Sigmoid colon (tissue), 3 donors: ENCODE data around the gene NUDT2.

ENCODE experiments used
- CTCF ChIP-seq, 4 experiments: fragments of 450-650 bp in 3 of 4; fragments of 200-600 bp in 1 of 4; IDR thresholded peaks; one replicate each; pipeline ENCODE4 v1.5.1; 2016 to 2019; ENCODE audit warnings: antibody characterized with exemption in 4 of 4, mild to moderate bottlenecking in 3 of 4, moderate library complexity in 2 of 4
- POLR2A ChIP-seq, 2 donors: fragments of 450-650 bp; IDR thresholded peaks; one replicate each; pipeline ENCODE4 v1.6.1; 2016; ENCODE audit warnings: antibody characterized with exemption in 2 of 2, mild to moderate bottlenecking in 2 of 2, moderate library complexity in 2 of 2

GRCh38 chr9:34343090-34343489, 13.7 kb downstream of the NUDT2 start:
- TF ChIP-seq CTCF (IDR thresholded peaks at IDR 0.05) (no peak), POLR2A (IDR thresholded peaks at IDR 0.05) (no peak)
